Measurements from ENCODE around the gene CREB3L1. TPM values are rescaled to one million over a fixed set of nuclear protein-coding genes. Genes with fewer than 3 reads are reported as not detected.

Gene CREB3L1
- total RNA-seq, 4 donors from 2014 or later, result 1.3 to 8.7 (median 3.7) TPM

GRCh38 chr11:46343520-46343919 is 66.1 kb downstream of the CREB3L1 start:
- Histone ChIP-seq H3K36me3 (no peaks in the 10 kb centered on the region), H3K4me1 (peaks cover 44 to 64% (median 49%) of the 10 kb centered on the region in 4 donors), H3K27ac (replicated peaks in 1 of 4) (no peak overlapping the region), H3K27me3 (no peaks in the 10 kb centered on the region), H3K9me3 (no peaks in the 10 kb centered on the region), H3K4me3 (no peak overlapping the region)
- 80% methylated on average over 3 of the region's 3 CpGs for WGBS
- intact Hi-C loops (cut with DNase I), result no loop called here
- DNase-seq (ENCODE audit: extremely low spot score), result no peak
- TF ChIP-seq POLR2AphosphoS5 (IDR thresholded peaks at IDR 0.05) (no peak), EP300 (IDR thresholded peaks at IDR 0.05) (no peak), POLR2A (IDR thresholded peaks at IDR 0.05; ENCODE audit: low read depth) (no peak)
- TF ChIP-seq, protein P1, sequence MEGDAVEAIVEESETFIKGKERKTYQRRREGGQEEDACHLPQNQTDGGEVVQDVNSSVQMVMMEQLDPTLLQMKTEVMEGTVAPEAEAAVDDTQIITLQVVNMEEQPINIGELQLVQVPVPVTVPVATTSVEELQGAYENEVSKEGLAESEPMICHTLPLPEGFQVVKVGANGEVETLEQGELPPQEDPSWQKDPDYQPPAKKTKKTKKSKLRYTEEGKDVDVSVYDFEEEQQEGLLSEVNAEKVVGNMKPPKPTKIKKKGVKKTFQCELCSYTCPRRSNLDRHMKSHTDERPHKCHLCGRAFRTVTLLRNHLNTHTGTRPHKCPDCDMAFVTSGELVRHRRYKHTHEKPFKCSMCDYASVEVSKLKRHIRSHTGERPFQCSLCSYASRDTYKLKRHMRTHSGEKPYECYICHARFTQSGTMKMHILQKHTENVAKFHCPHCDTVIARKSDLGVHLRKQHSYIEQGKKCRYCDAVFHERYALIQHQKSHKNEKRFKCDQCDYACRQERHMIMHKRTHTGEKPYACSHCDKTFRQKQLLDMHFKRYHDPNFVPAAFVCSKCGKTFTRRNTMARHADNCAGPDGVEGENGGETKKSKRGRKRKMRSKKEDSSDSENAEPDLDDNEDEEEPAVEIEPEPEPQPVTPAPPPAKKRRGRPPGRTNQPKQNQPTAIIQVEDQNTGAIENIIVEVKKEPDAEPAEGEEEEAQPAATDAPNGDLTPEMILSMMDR (IDR thresholded peaks at IDR 0.05), result no peak

DNA sequence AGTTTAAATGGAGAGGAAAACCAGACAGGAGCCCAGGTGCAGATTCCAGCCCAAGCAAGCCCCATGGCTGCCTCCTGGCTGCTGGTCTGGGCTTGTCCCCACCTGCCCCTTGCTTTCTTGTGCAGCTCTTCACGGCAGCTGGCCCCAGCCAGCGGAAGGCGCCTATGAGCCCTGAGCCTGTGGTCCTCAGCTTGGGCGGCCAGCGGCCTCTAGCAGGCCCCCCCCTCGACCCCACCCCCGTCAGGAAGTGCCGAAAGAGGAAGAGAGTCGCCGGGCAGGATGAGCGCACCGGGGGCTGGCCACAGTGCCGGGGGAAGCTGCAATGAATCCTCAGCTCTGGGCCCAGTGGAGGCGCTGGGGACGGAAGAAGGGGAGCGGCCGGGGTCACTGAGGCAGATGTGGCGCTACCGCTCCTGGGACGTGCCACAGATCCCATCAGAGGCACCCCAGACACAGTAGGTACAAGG is 67.7 kb downstream of the CREB3L1 start:
- no peak for TF ChIP-seq POLR2A (IDR thresholded peaks at IDR 0.05; ENCODE audit: low read depth)
- TF ChIP-seq POLR2AphosphoS5 (IDR thresholded peaks at IDR 0.05), result peak in 1 of 2 donors; percentile 5
- H3K9me3 ChIP-seq, result no peaks in the 10 kb centered on the region
- H3K27ac ChIP-seq (replicated peaks in 1 of 4), result peak overlapping the region; percentile 49 to 62 (median 56)
- no peaks in the 10 kb centered on the region for H3K27me3 ChIP-seq
- peak overlapping the region; percentile 90 to 94 (median 92) for H3K4me3 ChIP-seq
- 60% methylated on average over 12 of the region's 20 CpGs for WGBS
- DNase-seq (ENCODE audit: extremely low spot score), result no peak
- H3K4me1 ChIP-seq, result peaks cover 43 to 64% (median 48%) of the 10 kb centered on the region in 4 donors
- intact Hi-C loops (cut with DNase I), result no loop called here
- no peaks in the 10 kb centered on the region for H3K36me3 ChIP-seq

GRCh38 chr11:46345881-46346484 is 68.5 kb downstream of the CREB3L1 start:
- peak overlapping the region; percentile 90 to 94 (median 92) for H3K4me3 ChIP-seq
- DNase-seq (ENCODE audit: extremely low spot score), result no peak
- H3K27me3 ChIP-seq, result no peaks in the 10 kb centered on the region
- TF ChIP-seq POLR2A (IDR thresholded peaks at IDR 0.05; ENCODE audit: low read depth), result no peak
- TF ChIP-seq, protein P1 (IDR thresholded peaks at IDR 0.05), result no peak
- TF ChIP-seq EP300 (IDR thresholded peaks at IDR 0.05), result no peak
- peaks cover 47 to 67% (median 53%) of the 10 kb centered on the region in 4 donors for H3K4me1 ChIP-seq
- H3K9me3 ChIP-seq, result no peaks in the 10 kb centered on the region
- intact Hi-C loops (cut with DNase I), result no loop called here
- WGBS, result 62% methylated on average over 10 of the region's 10 CpGs
- peak overlapping the region; percentile 49 to 62 (median 56) for H3K27ac ChIP-seq (replicated peaks in 1 of 4)
- no peaks in the 10 kb centered on the region for H3K36me3 ChIP-seq

DNA sequence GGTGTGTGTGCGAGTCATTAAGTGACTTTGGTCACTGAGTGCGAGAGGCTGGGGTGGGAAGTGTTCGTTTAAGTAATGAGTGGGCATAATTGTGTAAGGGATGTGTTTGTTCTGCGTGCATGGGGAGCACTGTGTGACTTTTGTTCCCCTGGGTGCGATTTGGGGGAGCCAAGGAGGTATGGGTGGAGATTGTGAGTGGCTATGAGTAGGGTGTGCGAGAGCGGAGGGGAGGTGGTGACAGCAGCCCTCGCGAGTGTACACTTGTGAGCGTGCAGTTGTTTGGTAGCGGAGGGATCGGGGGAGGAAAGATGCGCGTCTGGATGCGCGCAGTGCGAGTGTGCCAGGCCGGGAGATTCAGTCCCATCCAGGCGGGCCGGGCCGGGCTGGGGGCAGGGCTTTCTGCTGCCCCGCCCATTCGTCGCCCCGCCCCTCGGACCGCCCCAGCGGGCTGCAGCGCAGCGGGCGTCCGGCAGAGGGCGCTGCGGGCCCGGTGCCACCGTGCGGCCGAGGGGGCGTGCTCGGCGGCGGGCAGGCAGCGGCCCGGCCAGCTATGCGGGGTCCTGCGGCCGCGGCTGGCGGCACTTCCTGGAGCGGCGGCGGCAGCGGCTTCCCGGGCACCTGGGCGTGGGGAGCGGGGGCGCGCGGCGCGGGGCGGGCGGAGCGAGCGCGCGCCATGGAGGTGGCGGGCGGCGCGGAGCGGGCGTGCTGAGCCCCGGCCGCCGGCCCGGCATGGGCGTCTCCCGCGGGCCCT is 69.6 kb downstream of the CREB3L1 start, which contains the start of gene DGKZ:
Gene DGKZ (plus strand): TSS at position 578 of the 751 bp plus-strand sequence. CDS start 197 bp downstream, outside the sequence.
- H3K27ac ChIP-seq (replicated peaks in 1 of 4), result peak within 1 kb of the TSS; percentile 72 to 77 (median 76)

More for the DNA sequence above, 69.6 kb downstream of the CREB3L1 start, which contains the start of gene DGKZ:
- Histone ChIP-seq H3K4me1 (peaks cover 54 to 74% (median 60%) of the 10 kb centered on the region in 4 donors), H3K36me3 (no peaks in the 10 kb centered on the region), H3K9me3 (no peaks in the 10 kb centered on the region), H3K27me3 (no peaks in the 10 kb centered on the region), H3K4me3 (peak within 1 kb of the TSS; percentile 90 to 94 (median 92))
- WGBS, result 14% methylated on average over 24 of the region's 80 CpGs
- no peak for DNase-seq (ENCODE audit: extremely low spot score)
- peak; percentile 25 to 74 for TF ChIP-seq POLR2AphosphoS5 (IDR thresholded peaks at IDR 0.05)
- TF ChIP-seq, protein P1 (IDR thresholded peaks at IDR 0.05), result peak; percentile 76 to 100 (median 96)
- TF ChIP-seq EP300 (IDR thresholded peaks at IDR 0.05), result no peak
- intact Hi-C loops (cut with DNase I), result no loop called here

Measured in esophagus muscularis mucosa (tissue), 4 donors.